ENCODE data around the gene HEATR5B. TPM values are rescaled to one million over a fixed set of nuclear protein-coding genes. Genes with fewer than 3 reads are reported as not detected.

The HEATR5B gene
- total and polyA plus RNA-seq, 7 experiments from 2014 or later: 13.1 to 50.5 (median 31.2) TPM

- no peak overlapping the region for H3K27ac ChIP-seq (ENCODE audit: low read depth, low read length)
- intact Hi-C loops (cut with micrococcal nuclease): no loop called here
- H3K9me3 ChIP-seq (ENCODE audit: control insufficient read depth in 2 of 3, low read length in 3 of 3): no peaks in the 10 kb centered on the region
- Mint-ChIP-seq H3K27ac (peak overlapping the region in 1 of 9 donors; percentile 17), H3K4me3 (no peak overlapping the region), H3K27me3 (no peaks in the 10 kb centered on the region), H3K9me3 (no peaks in the 10 kb centered on the region), H3K36me3 (peaks cover 5 to 53% (median 27%) of the 10 kb centered on the region in 5 donors), H3K4me1 (no peaks in the 10 kb centered on the region)
- H3K36me3 ChIP-seq (ENCODE audit: control insufficient read depth in 2 of 3, insufficient read depth in 3 of 3, low read length in 3 of 3): peaks cover 9 to 74% (median 22%) of the 10 kb centered on the region in 3 experiments
- DNase-seq (no peak), ATAC-seq (no peak)
- H3K4me1 ChIP-seq (ENCODE audit: control insufficient read depth in 2 of 2, insufficient read depth in 2 of 2, low read length in 2 of 2): no peaks in the 10 kb centered on the region
- ChIA-PET POLR2A (no interaction called here), CTCF (no interaction called here)
- H3K27me3 ChIP-seq (ENCODE audit: control insufficient read depth in 2 of 2, insufficient read depth in 2 of 2, low read length in 2 of 2): no peaks in the 10 kb centered on the region
- no peak overlapping the region for H3K4me3 ChIP-seq (ENCODE audit: low read length)
These were observed 63.0 kb downstream of the HEATR5B start for GRCh38 chr2:37020887-37021796.

- Mint-ChIP-seq H3K27ac (no peak overlapping the region), H3K4me3 (no peak overlapping the region), H3K4me1 (peaks cover 0 to 5% (median 0%) of the 10 kb centered on the region in 7 donors), H3K27me3 (no peaks in the 10 kb centered on the region), H3K9me3 (no peaks in the 10 kb centered on the region), H3K36me3 (peaks cover 11 to 54% (median 32%) of the 10 kb centered on the region in 5 donors)
- H3K27me3 ChIP-seq (ENCODE audit: control insufficient read depth in 2 of 2, insufficient read depth in 2 of 2, low read length in 2 of 2): no peaks in the 10 kb centered on the region
- intact Hi-C loops (cut with micrococcal nuclease): no loop called here
- DNase-seq (no peak), ATAC-seq (no peak)
- H3K36me3 ChIP-seq (ENCODE audit: control insufficient read depth in 2 of 3, insufficient read depth in 3 of 3, low read length in 3 of 3): peaks cover 9 to 70% (median 22%) of the 10 kb centered on the region in 3 experiments
- H3K9me3 ChIP-seq (ENCODE audit: control insufficient read depth in 2 of 3, low read length in 3 of 3): no peaks in the 10 kb centered on the region
- no peak overlapping the region for H3K4me3 ChIP-seq (ENCODE audit: low read length)
- H3K27ac ChIP-seq (ENCODE audit: low read depth, low read length): no peak overlapping the region
- ChIA-PET CTCF (no interaction called here), POLR2A (no interaction called here)
- no peaks in the 10 kb centered on the region for H3K4me1 ChIP-seq (ENCODE audit: control insufficient read depth in 2 of 2, insufficient read depth in 2 of 2, low read length in 2 of 2)
These were observed 63.8 kb downstream of the HEATR5B start for GRCh38 chr2:37020212-37020886.

DNA sequence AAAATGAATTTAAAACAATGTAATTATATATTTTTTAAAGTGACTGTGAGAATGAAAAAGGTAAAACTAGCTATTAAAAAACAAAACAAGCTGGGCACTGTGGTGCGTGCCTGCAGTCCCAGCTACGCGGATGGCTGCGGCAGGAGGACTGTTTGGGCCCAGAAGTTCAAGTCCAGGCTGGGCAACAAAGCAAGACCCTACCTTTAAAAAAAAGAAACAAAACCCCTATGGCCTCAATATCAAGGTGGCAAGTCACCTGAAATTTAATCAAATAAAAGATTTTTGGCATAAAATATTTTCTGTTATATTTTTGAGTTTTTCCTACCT lies 70.9 kb downstream of the HEATR5B start:
- DNase-seq (no peak), ATAC-seq (no peak)
- Histone ChIP-seq H3K9me3 (ENCODE audit: control insufficient read depth in 2 of 3, low read length in 3 of 3) (no peaks in the 10 kb centered on the region), H3K27me3 (ENCODE audit: control insufficient read depth in 2 of 2, insufficient read depth in 2 of 2, low read length in 2 of 2) (no peaks in the 10 kb centered on the region), H3K4me3 (ENCODE audit: low read length) (no peak overlapping the region), H3K27ac (ENCODE audit: low read depth, low read length) (peak overlapping the region; percentile 40), H3K4me1 (ENCODE audit: control insufficient read depth in 2 of 2, insufficient read depth in 2 of 2, low read length in 2 of 2) (no peaks in the 10 kb centered on the region), H3K36me3 (ENCODE audit: control insufficient read depth in 2 of 3, insufficient read depth in 3 of 3, low read length in 3 of 3) (peaks cover 7 to 58% (median 19%) of the 10 kb centered on the region in 3 experiments)
- H3K4me1 Mint-ChIP-seq: peaks cover 4 to 31% (median 20%) of the 10 kb centered on the region in 7 donors
- peak overlapping the region in 5 of 9 donors; percentile 30 to 85 (median 80) for H3K27ac Mint-ChIP-seq
- no peaks in the 10 kb centered on the region for H3K27me3 Mint-ChIP-seq
- H3K9me3 Mint-ChIP-seq: no peaks in the 10 kb centered on the region
- CTCF ChIA-PET: no interaction called here
- H3K36me3 Mint-ChIP-seq: peaks cover 19 to 42% (median 30%) of the 10 kb centered on the region in 5 donors
- POLR2A ChIA-PET: no interaction called here
- peak overlapping the region in 5 of 10 donors; percentile 32 to 69 (median 56) for H3K4me3 Mint-ChIP-seq
- intact Hi-C loops (cut with micrococcal nuclease): no loop called here

DNA sequence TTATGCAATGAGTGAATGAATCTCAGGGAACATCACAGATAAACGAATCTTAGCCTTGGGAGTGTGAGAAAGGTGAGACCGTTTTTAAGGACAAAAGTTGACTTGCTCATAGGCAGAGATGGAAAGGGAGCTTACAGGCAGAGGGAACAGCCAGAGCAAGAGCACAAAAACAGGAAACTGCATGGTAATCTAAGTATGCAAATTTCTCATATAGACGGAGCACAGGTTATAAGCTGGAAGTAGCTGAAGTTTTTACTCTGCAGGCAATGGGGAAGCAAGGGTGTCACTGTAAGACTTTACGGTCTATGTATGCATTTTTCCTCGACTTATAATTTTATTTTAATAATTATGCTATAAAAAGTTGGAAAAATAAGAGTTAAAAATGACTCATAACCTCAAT lies 73.0 kb downstream of the HEATR5B start:
- Histone ChIP-seq H3K4me1 (ENCODE audit: control insufficient read depth in 2 of 2, insufficient read depth in 2 of 2, low read length in 2 of 2) (no peaks in the 10 kb centered on the region), H3K4me3 (ENCODE audit: low read length) (no peak overlapping the region), H3K27ac (ENCODE audit: low read depth, low read length) (peak overlapping the region; percentile 43), H3K27me3 (ENCODE audit: control insufficient read depth in 2 of 2, insufficient read depth in 2 of 2, low read length in 2 of 2) (no peaks in the 10 kb centered on the region), H3K9me3 (ENCODE audit: control insufficient read depth in 2 of 3, low read length in 3 of 3) (no peaks in the 10 kb centered on the region), H3K36me3 (ENCODE audit: control insufficient read depth in 2 of 3, insufficient read depth in 3 of 3, low read length in 3 of 3) (peaks cover 10 to 56% (median 27%) of the 10 kb centered on the region in 3 experiments)
- no peak for DNase-seq
- peak overlapping the region in 8 of 9 donors; percentile 30 to 83 (median 78) for H3K27ac Mint-ChIP-seq
- peak overlapping the region in 4 of 10 donors; percentile 1 to 6 (median 4) for H3K4me3 Mint-ChIP-seq
- H3K36me3 Mint-ChIP-seq: peaks cover 19 to 40% (median 29%) of the 10 kb centered on the region in 5 donors
- intact Hi-C loops (cut with micrococcal nuclease): no loop called here
- CTCF ChIA-PET: interaction anchor here (0.6 to 0.9 kb wide), 2 partner anchors 10 to 700 kb away, joined by 3 to 4 read pairs; no protein-coding TSS in a partner anchor
- H3K4me1 Mint-ChIP-seq: peaks cover 4 to 31% (median 20%) of the 10 kb centered on the region in 7 donors
- POLR2A ChIA-PET: no interaction called here
- no peaks in the 10 kb centered on the region for H3K9me3 Mint-ChIP-seq
- H3K27me3 Mint-ChIP-seq: no peaks in the 10 kb centered on the region
- ATAC-seq: no peak

- POLR2A ChIA-PET: no interaction called here
- H3K36me3 Mint-ChIP-seq: peaks cover 10 to 37% (median 34%) of the 10 kb centered on the region in 5 donors
- Histone ChIP-seq H3K36me3 (ENCODE audit: control insufficient read depth in 2 of 3, insufficient read depth in 3 of 3, low read length in 3 of 3) (peaks cover 7 to 74% (median 23%) of the 10 kb centered on the region in 3 experiments), H3K9me3 (ENCODE audit: control insufficient read depth in 2 of 3, low read length in 3 of 3) (no peaks in the 10 kb centered on the region), H3K27me3 (ENCODE audit: control insufficient read depth in 2 of 2, insufficient read depth in 2 of 2, low read length in 2 of 2) (no peaks in the 10 kb centered on the region), H3K27ac (ENCODE audit: low read depth, low read length) (peak overlapping the region; percentile 22), H3K4me1 (ENCODE audit: control insufficient read depth in 2 of 2, insufficient read depth in 2 of 2, low read length in 2 of 2) (no peaks in the 10 kb centered on the region), H3K4me3 (ENCODE audit: low read length) (no peak overlapping the region)
- intact Hi-C loops (cut with micrococcal nuclease): loop anchor here (1.0 to 10.0 kb wide), 5 partner anchors 39 to 225 kb away; partner anchors contain the start of gene STRN (in 2 of the 2)
- no peaks in the 10 kb centered on the region for H3K27me3 Mint-ChIP-seq
- ATAC-seq (peak; percentile 80), DNase-seq (peak in 7 of 9 donors; percentile 15 to 46 (median 18))
- H3K9me3 Mint-ChIP-seq: no peaks in the 10 kb centered on the region
- H3K27ac Mint-ChIP-seq: peak overlapping the region; percentile 28 to 84 (median 71)
- CTCF ChIA-PET: no interaction called here
- H3K4me3 Mint-ChIP-seq: peak overlapping the region in 8 of 10 donors; percentile 15 to 76 (median 56)
- H3K4me1 Mint-ChIP-seq: peaks cover 5 to 17% (median 9%) of the 10 kb centered on the region in 7 donors
These were observed 78.9 kb downstream of the HEATR5B start for GRCh38 chr2:37005118-37005868.

DNA sequence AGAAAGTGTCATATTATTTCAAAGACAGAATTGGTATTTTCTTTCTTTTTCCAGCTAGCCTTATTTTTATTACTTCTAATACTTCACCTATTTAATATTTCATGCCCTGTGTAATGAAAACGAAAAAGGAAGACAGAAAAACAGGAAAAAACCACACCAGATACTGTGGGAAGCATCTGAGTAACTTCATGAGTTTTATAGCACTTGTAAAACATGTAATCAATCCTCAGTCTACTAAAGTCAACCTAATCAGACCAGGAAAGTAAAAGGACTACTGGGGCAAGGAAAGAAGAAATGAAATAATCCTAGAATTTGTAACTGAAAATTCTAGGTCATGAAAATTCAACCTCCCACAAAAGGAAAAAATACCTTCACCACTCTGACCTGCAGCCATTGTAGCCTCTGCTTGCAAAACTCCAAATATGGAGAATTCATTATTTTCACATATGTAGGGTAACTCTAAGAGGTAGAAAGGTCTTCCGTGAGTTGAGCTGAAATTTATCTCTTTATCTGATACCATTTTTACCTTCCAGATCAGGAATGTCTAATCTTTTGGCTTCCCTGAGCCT lies 83.1 kb downstream of the HEATR5B start:
- Histone ChIP-seq H3K27me3 (ENCODE audit: control insufficient read depth in 2 of 2, insufficient read depth in 2 of 2, low read length in 2 of 2) (no peaks in the 10 kb centered on the region), H3K9me3 (ENCODE audit: control insufficient read depth in 2 of 3, low read length in 3 of 3) (no peaks in the 10 kb centered on the region), H3K27ac (ENCODE audit: low read depth, low read length) (no peak overlapping the region), H3K4me1 (ENCODE audit: control insufficient read depth in 2 of 2, insufficient read depth in 2 of 2, low read length in 2 of 2) (no peaks in the 10 kb centered on the region), H3K4me3 (ENCODE audit: low read length) (no peak overlapping the region), H3K36me3 (ENCODE audit: control insufficient read depth in 2 of 3, insufficient read depth in 3 of 3, low read length in 3 of 3) (peaks cover 3 to 64% (median 11%) of the 10 kb centered on the region in 3 experiments)
- Mint-ChIP-seq H3K4me1 (peaks cover 5 to 17% (median 9%) of the 10 kb centered on the region in 7 donors), H3K4me3 (no peak overlapping the region), H3K27me3 (no peaks in the 10 kb centered on the region), H3K27ac (no peak overlapping the region), H3K9me3 (no peaks in the 10 kb centered on the region), H3K36me3 (peaks cover 14 to 49% (median 31%) of the 10 kb centered on the region in 5 donors)
- CTCF ChIA-PET: interaction anchor here (1.0 kb wide), 1 partner anchor 10 kb away, joined by 3 read pairs; no protein-coding TSS in a partner anchor
- no peak for ATAC-seq
- DNase-seq: no peak
- POLR2A ChIA-PET: interaction anchor here (0.7 kb wide), 1 partner anchor 10 kb away, joined by 3 read pairs; no protein-coding TSS in a partner anchor
- intact Hi-C loops (cut with micrococcal nuclease): loop anchor here in 1 of 2 donors (10.0 kb wide), 1 partner anchor 126 kb away; no protein-coding TSS in a partner anchor

All from naive thymus-derived CD4-positive, alpha-beta T cell (primary cell).